SK-MEL-5 (cell line): ENCODE results near the gene HECTD4. TPM values are rescaled to one million over a fixed set of nuclear protein-coding genes. Genes with fewer than 3 reads are reported as not detected.

Experiments used
- DNase-seq: peaks from one replicate; pipeline ENCODE4 v3.0.0-alpha.2; 2016; ENCODE audit warnings: low read depth, low spot score
- in situ Hi-C: cut with HindIII; loops from 2 replicates; pipeline ENCODE4 v1.10.0; 2016; ENCODE audit warnings: low sequenced_read_pairs, high pct_unique_total_duplicates, low pct_unique_long_range_greater_than_20kb
- total RNA-seq: library from RNA; depleted of rRNA; stranded (reverse); fragments of >200 nt; shearing (Covaris generic); gene quantifications from 2 replicates; pipeline ENCODE4 v1.2.3, GENCODE V29; 2014

Gene HECTD4
- total RNA-seq, 1 experiment from 2014 or later, result 8.4 TPM

DNA sequence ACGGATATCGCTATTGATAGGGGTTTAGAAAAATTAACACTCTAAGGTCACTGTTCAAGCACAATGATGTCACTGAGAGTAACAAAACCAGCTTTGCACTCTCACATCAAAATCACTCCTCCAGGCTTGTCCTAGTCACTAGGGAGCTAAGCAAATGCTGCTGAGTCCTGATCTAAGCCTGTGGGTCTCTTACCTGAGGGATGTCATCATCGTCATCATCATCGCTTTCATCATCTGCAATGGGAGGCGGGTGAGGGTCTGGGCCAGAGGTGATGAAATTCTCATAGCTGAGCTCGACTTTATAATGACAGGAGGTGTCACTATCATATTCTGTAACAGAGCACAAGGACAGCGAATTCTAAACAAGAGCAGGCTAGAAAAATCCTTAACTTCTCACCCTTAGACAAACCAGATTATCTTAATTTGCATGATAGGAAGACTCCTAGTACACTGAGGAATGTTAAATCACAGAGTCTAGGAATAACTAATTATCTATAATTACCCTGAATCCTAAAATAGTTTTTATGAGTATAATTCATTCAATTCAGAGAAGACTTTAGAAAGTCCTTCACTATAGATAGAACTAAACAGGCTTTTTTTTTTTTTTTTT lies 173.8 kb downstream of the HECTD4 start:
- no peak for DNase-seq
- in situ Hi-C loops, result no loop called here

- in situ Hi-C loops, result no loop called here
Observed at GRCh38 chr12:112207397-112207924, 174.8 kb downstream of the HECTD4 start.

GRCh38 chr12:112206944-112207343 lies 175.3 kb downstream of the HECTD4 start:
- in situ Hi-C loops, result no loop called here
- no peak for DNase-seq

More at GRCh38 chr12:112207397-112207924, 174.8 kb downstream of the HECTD4 start:
- DNase-seq, result no peak

DNA sequence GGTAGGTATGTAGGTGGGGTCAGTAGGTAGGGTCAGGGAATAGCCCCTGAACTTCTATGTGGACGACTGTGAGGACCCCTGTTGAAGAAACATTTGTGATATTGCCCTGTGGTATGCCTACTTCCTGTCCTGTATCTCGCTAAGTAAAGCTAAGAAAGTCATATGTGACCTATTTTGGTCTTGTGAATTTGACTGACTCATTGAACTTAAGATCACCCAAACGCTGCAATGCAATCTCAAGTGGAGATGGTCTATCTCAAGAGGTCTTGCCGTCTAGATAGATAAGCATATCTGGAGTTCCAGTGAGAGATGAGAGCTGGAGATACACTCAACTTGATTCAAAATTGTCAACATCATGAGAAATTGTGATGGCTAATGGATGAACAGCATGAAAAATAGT lies 183.1 kb downstream of the HECTD4 start:
- DNase-seq, result no peak
- in situ Hi-C loops, result no loop called here

DNA sequence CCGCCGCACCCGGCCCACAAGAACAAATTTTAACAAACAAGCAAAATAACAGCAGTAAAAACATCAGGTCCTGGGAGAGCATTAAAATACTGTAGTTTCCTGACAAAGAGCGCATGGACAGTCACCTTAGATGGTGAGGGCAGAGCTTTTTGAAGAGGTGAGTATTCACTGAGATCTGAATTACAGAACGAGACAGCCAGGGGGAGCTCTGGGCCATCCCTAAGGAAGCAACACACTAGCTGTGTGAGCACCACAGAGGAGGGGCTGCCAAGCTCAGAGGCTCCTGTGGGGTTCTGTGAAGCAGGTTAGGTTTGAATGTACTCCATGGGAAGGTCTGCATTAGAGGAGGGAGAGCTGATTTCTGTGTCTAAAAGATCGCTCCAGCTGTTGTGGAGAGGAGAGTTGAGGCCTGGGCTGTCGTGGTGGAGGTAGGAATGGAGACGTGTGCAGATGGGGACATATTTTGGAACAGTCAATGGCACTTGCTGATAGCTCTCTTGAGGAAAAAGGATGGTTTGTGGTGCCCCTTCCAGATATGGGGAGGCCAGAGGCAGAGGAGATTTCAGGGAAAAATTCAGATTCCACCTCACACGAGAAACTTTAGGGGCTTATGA lies 184.0 kb downstream of the HECTD4 start:
- in situ Hi-C loops, result no loop called here
- DNase-seq, result peak; percentile 81

DNA sequence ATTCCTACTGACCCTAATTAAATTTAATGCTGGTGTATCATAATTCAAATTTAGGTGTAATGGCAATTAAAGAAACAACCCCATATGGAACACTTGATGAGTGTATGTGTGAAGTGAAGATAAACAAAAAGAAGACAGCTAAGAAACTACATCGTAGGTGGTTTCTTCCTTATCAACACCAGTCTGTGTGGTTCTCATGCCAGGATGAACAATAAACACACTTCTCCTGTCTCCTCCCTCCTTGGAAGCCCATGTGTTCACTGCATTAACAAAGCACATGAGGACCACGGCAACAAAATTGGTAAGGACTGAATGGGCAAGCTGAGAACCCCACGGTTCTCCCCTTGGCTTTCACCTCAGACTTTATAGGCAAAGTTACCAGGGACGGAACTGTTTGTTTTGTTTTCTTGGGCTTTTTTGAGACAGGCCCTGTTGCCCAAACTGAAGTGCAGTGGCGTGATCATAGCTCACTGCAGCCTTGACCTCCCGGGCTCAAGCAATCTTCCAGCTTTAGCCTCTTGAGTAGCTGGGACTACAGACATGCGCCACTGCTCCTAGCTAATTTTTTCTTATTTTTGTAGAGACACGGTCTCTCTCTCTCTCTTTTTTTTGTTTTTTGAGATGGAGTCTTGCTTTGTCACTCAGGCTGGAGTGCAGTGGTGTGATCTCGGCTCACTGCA lies 185.9 kb downstream of the HECTD4 start:
- no peak for DNase-seq
- in situ Hi-C loops, result no loop called here

DNA sequence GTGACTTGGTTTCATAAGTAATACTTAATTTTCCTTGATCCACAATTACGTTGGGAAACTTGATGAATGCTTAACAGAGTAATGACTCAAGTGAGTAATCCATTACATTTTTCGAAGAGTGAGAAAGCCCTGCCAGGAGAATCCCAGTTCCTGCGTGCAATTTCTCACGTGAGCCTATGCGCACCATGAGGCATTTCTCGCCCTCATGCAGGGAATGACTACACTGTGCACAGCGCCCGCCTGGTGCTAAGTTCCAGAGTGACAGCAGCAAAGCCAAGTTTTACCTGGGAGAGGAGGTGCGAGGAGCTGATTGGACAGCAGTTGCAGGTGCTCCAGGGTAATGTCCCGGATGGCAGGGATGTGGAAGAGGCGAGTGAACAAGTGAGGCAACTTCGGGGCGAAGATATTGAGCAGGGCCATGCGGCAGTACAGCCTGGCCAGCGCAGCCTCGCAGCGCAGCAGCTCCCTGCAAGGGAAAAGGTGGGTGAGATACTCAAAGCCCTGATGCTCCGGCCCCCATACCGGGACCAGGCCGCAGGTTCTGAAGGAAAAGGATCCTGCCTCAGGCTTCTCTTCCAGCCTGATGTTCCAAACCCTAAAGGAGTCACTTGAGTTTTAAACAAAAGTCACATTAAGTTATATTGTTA lies 187.5 kb downstream of the HECTD4 start:
- no peak for DNase-seq
- in situ Hi-C loops, result no loop called here

DNA sequence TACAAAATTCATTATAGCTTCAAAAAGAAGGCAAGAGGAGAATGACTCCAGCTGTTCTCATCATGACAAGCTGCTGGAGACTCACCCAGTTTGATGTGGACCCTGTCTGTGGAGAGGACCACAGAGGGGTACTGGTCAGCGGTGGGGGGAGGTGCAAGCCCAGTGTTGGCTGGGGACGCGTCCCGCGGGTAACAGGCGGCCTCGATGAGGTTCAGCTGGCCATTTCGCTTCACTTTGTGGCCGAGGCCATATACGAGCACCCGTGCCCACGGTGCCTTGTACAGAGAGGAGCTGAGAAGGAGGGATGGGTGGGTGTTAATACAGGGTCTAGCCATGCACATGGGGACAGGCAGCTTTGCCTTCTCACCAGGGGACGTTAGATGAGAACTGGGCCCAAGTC lies 189.8 kb downstream of the HECTD4 start:
- in situ Hi-C loops, result no loop called here
- no peak for DNase-seq

DNA sequence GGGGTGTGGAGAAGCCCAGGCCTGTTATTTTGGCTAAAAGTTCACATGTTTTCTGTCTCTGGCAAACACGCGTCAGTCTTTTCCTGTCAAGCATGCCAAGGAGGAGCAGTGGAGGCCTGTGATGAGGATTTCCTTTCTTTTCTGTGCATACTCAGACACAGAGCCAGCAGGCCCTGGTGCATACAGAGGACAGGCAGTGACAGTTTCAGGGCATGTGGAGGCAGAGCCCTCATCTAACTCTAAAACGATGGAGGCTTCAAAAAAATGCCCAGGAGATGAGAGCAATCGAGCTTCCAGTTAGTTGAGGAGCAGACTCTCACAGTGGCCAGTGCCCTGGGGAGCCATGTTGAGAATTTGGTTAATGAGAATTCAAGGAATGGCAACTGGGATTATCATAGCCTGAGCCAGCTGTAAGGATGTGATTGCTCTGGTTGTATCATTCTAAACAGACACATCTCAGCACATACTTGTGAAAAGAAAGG lies 190.3 kb downstream of the HECTD4 start:
- DNase-seq, result no peak
- in situ Hi-C loops, result no loop called here

GRCh38 chr12:112191201-112191600 lies 191.0 kb downstream of the HECTD4 start:
- DNase-seq, result no peak
- in situ Hi-C loops, result no loop called here

DNA sequence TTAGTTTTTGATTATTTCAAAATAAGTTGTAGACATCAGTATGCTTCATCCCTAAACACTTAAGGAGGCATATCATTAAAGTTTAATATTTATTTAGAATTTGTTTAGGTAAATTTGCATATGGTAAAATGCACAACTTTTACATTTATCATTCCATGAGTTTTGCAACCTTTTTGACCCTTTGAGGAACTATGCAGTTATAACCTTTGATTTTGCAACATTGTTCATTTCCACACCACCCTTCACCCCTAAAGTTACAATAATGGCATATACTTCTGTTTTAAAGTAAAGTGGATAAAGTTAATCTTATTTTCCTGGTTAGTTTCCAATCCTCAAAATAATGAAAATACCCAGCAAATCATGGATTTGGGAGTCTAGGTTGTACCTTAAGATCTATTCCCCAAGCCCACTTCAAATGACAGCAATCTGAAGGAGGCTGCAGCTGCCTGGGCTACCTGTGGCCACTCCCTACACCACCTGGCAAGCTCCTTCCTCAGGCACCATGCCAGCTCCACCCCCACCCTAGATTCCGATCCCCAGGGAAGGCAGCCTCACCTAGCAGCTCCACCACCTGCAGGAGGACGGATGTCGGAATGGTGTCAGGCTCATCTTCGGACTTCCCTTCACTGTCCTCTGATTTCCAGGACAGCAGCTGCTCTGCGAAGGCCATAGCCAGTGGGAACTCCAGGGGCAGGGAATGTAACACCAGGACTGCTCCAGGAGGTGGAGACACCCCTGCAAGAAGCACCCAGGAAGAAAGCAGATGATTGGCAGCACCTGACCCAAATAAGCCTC lies 191.8 kb downstream of the HECTD4 start:
- DNase-seq, result no peak
- in situ Hi-C loops, result no loop called here

- no peak for DNase-seq
- in situ Hi-C loops, result no loop called here
Observed at GRCh38 chr12:112188130-112188830, 194.0 kb downstream of the HECTD4 start.

DNA sequence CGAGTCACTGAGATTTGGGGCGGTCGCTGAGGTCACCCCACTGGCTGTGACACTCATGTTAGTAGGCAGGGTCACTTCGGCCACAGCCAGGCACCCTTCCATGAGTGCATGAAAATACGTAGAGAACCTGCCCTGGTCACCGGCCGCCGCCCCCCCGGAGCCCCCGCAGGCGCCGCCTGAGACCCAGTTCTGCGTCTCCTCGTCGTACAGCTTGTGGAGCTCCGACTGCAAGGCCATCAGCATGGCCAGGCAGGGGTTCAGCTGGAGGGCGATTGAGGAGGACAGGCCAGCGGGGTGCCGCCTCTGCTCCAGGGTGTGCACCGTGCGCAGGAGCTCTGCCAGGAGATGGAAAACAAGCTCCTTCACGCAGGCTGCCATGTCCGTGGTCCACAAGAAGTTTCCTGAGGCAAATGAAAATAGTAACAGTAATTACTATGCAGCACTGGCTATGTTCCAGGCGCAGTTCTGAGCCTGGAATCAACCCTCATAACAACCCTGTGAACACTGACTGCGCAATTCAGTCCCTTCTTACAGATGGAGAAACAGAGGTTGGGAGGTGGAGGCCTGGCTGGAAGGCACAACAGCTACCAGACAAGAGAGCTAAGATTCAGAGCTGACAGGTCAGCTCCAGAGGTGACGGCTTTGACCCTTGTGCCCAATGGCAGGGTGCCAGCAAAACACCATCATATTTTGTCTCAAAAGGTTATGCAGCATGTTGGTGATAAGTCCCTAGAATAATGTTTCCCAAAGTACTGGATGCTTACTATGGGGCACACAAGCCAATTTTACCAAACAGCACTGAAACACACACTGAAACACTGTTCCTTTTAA lies 196.9 kb downstream of the HECTD4 start:
- in situ Hi-C loops, result no loop called here
- no peak for DNase-seq

GRCh38 chr12:112184056-112184887 lies 198.0 kb downstream of the HECTD4 start:
- no peak for DNase-seq
- in situ Hi-C loops, result no loop called here
